Measurements from ENCODE around the gene SP140.
A peak's percentile ranks its signal among the peaks of the same experiment; 100 is the strongest.

Gene SP140

GRCh38 chr2:230346921-230347533 lies 121.5 kb downstream of the SP140 start:
- TF ChIP-seq CTCF (IDR thresholded peaks at IDR 0.05; ENCODE audit: extremely low read depth, missing control alignments): no peak
- no peak for DNase-seq (ENCODE audit: low spot score)

GRCh38 chr2:230347659-230348305 lies 122.2 kb downstream of the SP140 start:
- peak; percentile 47 for DNase-seq (ENCODE audit: low spot score)
- no peak for TF ChIP-seq CTCF (IDR thresholded peaks at IDR 0.05; ENCODE audit: extremely low read depth, missing control alignments)

- DNase-seq (ENCODE audit: low spot score): no peak
- no peak for TF ChIP-seq CTCF (IDR thresholded peaks at IDR 0.05; ENCODE audit: extremely low read depth, missing control alignments)
Observed at GRCh38 chr2:230348787-230349186, 123.3 kb downstream of the SP140 start.

GRCh38 chr2:230356084-230356483 lies 130.5 kb downstream of the SP140 start:
- no peak for DNase-seq (ENCODE audit: low spot score)

GRCh38 chr2:230358305-230358704 lies 132.8 kb downstream of the SP140 start:
- no peak for DNase-seq (ENCODE audit: low spot score)
- no peak for TF ChIP-seq CTCF (IDR thresholded peaks at IDR 0.05; ENCODE audit: extremely low read depth, missing control alignments)

More at GRCh38 chr2:230356084-230356483, 130.5 kb downstream of the SP140 start:
- TF ChIP-seq CTCF (IDR thresholded peaks at IDR 0.05; ENCODE audit: extremely low read depth, missing control alignments): no peak

GRCh38 chr2:230360028-230360427 lies 134.5 kb downstream of the SP140 start:
- TF ChIP-seq CTCF (IDR thresholded peaks at IDR 0.05; ENCODE audit: extremely low read depth, missing control alignments): no peak
- no peak for DNase-seq (ENCODE audit: low spot score)

GRCh38 chr2:230362030-230362691 lies 136.6 kb downstream of the SP140 start:
- no peak for DNase-seq (ENCODE audit: low spot score)
- TF ChIP-seq CTCF (IDR thresholded peaks at IDR 0.05; ENCODE audit: extremely low read depth, missing control alignments): no peak

All from GM20000 (cell line).